K562 (cell line): ENCODE data around the gene COL4A6. TPM values are rescaled to one million over a fixed set of nuclear protein-coding genes. Genes with fewer than 3 reads are reported as not detected.

Source experiments
- ATAC-seq: fragments of 200-7000 bp; cut with Tn5 transposase; 3 replicates; pipeline ENCODE4 v1.9.1; 2020; ENCODE audit warnings: moderate library complexity
- BruUV-seq: library from RNA; stranded (reverse); fragments of 400-500 nt; replicated peaks from 2 replicates; lab custom pipeline; 2021; lab: Mats Ljungman, UMichigan
- CTCF ChIA-PET: fragments of 300-600 bp; formaldehyde crosslinking; extraction: SDS; loops from one replicate; lab custom pipeline; 2021; ENCODE audit warnings: low intra/inter-chr PET ratio; lab: Yijun Ruan, JAX
- POLR2A ChIA-PET: fragments of 300-600, 350-650 bp; sonication (Branson Sonifier 250); formaldehyde crosslinking; extraction: SDS; loops from one replicate; lab custom pipeline; 2021; ENCODE audit warnings: antibody characterized with exemption, inconsistent platforms; lab: Yijun Ruan, JAX
- DNase-seq, 4 experiments: peaks; one replicate each; pipeline versions ENCODE4 v3.0.0 to v3.0.0-alpha.2; 2011 to 2018; ENCODE audit warnings: low spot score in 3 of 4, mixed read lengths in 3 of 4; ENCODE audit errors: extremely low read depth in 1 of 4
- FAIRE-seq: peaks from 2 replicates; lab custom pipeline; 2011; peaks lifted over from hg19 to GRCh38; lab: Jason Lieb, UNC
- H2AFZ ChIP-seq: 2 replicates; pipeline ENCODE4 v1.6.0; 2011; ENCODE audit warnings: low read depth, low read length, control low read depth, inconsistent platforms
- H3K27ac ChIP-seq: fragments of 200-600 bp; 3 replicates; pipeline ENCODE4 v1.8.0; 2011; ENCODE audit warnings: low read depth, mild to moderate bottlenecking, control low read depth, inconsistent platforms, low read length, moderate library complexity, mixed read lengths; ENCODE audit errors: extremely low read depth
- H3K27me3 ChIP-seq, 2 experiments: fragments of 300-600 bp in 1 of 2; 2 replicates in 1 of 2; 3 replicates in 1 of 2; pipeline versions ENCODE4 v1.6.0 to v1.8.0; 2011; ENCODE audit warnings: inconsistent platforms in 2 of 2, low read length in 2 of 2, mild to moderate bottlenecking in 1 of 2, mixed read lengths in 1 of 2, moderate library complexity in 1 of 2; ENCODE audit not compliant: control insufficient read depth in 2 of 2, insufficient read depth in 2 of 2
- H3K36me3 ChIP-seq: fragments of 300-600 bp; 3 replicates; pipeline ENCODE4 v1.8.0; 2011; ENCODE audit warnings: mild to moderate bottlenecking, low read length, inconsistent platforms; ENCODE audit not compliant: control insufficient read depth, insufficient read depth
- H3K4me1 ChIP-seq, 2 experiments: fragments of 200-600 bp in 1 of 2; replicated peaks in 1 of 2; 2 replicates in 1 of 2; 3 replicates in 1 of 2; pipeline versions ENCODE4 v1.5.1 to v1.8.0; 2011; ENCODE audit warnings: inconsistent platforms in 2 of 2, low read length in 2 of 2, mild to moderate bottlenecking in 1 of 2, mixed read lengths in 1 of 2, moderate library complexity in 1 of 2; ENCODE audit not compliant: control insufficient read depth in 2 of 2, insufficient read depth in 2 of 2
- H3K4me2 ChIP-seq: 2 replicates; pipeline ENCODE4 v1.6.1; 2011; ENCODE audit warnings: low read length, control low read depth, inconsistent platforms, mixed read lengths; ENCODE audit not compliant: insufficient read depth
- H3K4me3 ChIP-seq: fragments of 200-600 bp; sonication (generic), shearing (Covaris generic); 2 replicates; pipeline ENCODE4 v1.5.1; 2016; ENCODE audit warnings: control low read depth, inconsistent platforms
- H3K79me2 ChIP-seq: fragments of 200-600 bp; 3 replicates; pipeline ENCODE4 v1.8.0; 2011; ENCODE audit warnings: low read length, inconsistent platforms; ENCODE audit not compliant: control insufficient read depth, insufficient read depth
- H3K9ac ChIP-seq, 2 experiments: 2 replicates each; pipeline versions ENCODE4 v1.6.0 to v1.6.1; 2011; ENCODE audit warnings: low read depth in 2 of 2, low read length in 2 of 2, control low read depth in 1 of 2, inconsistent platforms in 1 of 2, mild to moderate bottlenecking in 1 of 2, mixed read lengths in 1 of 2; ENCODE audit not compliant: insufficient read depth in 1 of 2
- H3K9me1 ChIP-seq: one replicate; pipeline ENCODE4 v1.6.0; 2011; ENCODE audit warnings: inconsistent platforms, mild to moderate bottlenecking, low read length, moderate library complexity; ENCODE audit not compliant: control insufficient read depth, insufficient read depth
- H3K9me3 ChIP-seq: replicated peaks from 2 replicates; pipeline ENCODE4 v1.5.1; 2011; ENCODE audit warnings: low read depth, low read length, inconsistent platforms; ENCODE audit not compliant: control insufficient read depth, insufficient read depth
- H4K20me1 ChIP-seq: replicated peaks from 2 replicates; pipeline ENCODE4 v1.6.1; 2011; ENCODE audit warnings: low read length, inconsistent platforms, mixed read lengths; ENCODE audit not compliant: control insufficient read depth, insufficient read depth
- FOXP1 ChIP-seq: sonication (generic); formaldehyde crosslinking; IDR thresholded peaks from 2 replicates; pipeline ENCODE4 v1.8.0; 2022; ENCODE audit warnings: mild to moderate bottlenecking, missing genetic modification reagents
- GTF3C2 ChIP-seq: IDR thresholded peaks from 3 replicates; pipeline ENCODE4 v1.6.1; 2011; ENCODE audit warnings: borderline replicate concordance, mild to moderate bottlenecking, moderate library complexity; ENCODE audit not compliant: insufficient read length; ENCODE audit errors: extremely low read depth
- PREB ChIP-seq: sonication (generic); formaldehyde crosslinking; IDR thresholded peaks from 2 replicates; pipeline ENCODE4 v1.8.1; 2023; ENCODE audit warnings: mild to moderate bottlenecking, missing genetic modification reagents
- TAF7 ChIP-seq: fragments of 450-650 bp; IDR thresholded peaks from 2 replicates; pipeline ENCODE4 v1.6.1; 2016; ENCODE audit warnings: missing genetic modification characterization, missing compliant biosample characterization
- WGBS: fragments of 100-300 bp; shearing (Covaris generic); methylation state at CpG from one replicate; pipeline ENCODE4 v1.1.6; 2016; ENCODE audit warnings: low coverage, mixed read lengths; ENCODE audit not compliant: insufficient coverage; ENCODE audit errors: missing lambda C conversion rate; 5-methylcytosine and 5-hydroxymethylcytosine counted together
- in situ Hi-C: fragments of 300-500 bp; cut with MboI; formaldehyde crosslinking; loops from 4 replicates; pipeline ENCODE4 v1.15.0; 2018; ENCODE audit warnings: inconsistent platforms, mixed read lengths
- intact Hi-C: fragments of 100-400 bp; cut with micrococcal nuclease; formaldehyde crosslinking; loops from 2 replicates; pipeline ENCODE4 v1.14.2; 2022
- polyA plus RNA-seq, 8 experiments: library from polyadenylated mRNA; depleted of rRNA in 4 of 8; stranded (reverse) in 5 of 8; unstranded in 3 of 8; fragments of >200 nt; fragmentation: Nextera tagmentation in 2 of 8; fragmentation: Illumina TruSeq in 1 of 8; extraction: Ambion mirVana in 2 of 8; extraction: Trizol in 1 of 8; gene quantifications; 2 replicates each; pipeline versions ENCODE4 v1.2.1 to v1.2.3, GENCODE V29; 2011 to 2014; ENCODE audit warnings: inconsistent platforms in 1 of 8, missing spikeins in 1 of 8
- total RNA-seq, 7 experiments: library from RNA; depleted of rRNA in 6 of 7; stranded (reverse); fragments of >200 nt in 6 of 7; fragmentation: Illumina TruSeq in 2 of 7; extraction: Trizol in 2 of 7; gene quantifications; 2 replicates each; pipeline versions ENCODE4 v1.2.1 to v1.2.3, GENCODE V29; 2011 to 2021; ENCODE audit warnings: low replicate concordance in 1 of 7

Gene COL4A6
- total and polyA plus RNA-seq, 9 of the 15 experiments (the other 6 are each of a cell fraction or from before 2014, with no cell fraction given), result 0.02 to 0.05 TPM; not detected in 7

GRCh38 chrX:108453841-108454240 is 15.6 kb upstream of the COL4A6 start:
- Histone ChIP-seq H3K4me3 (no peak overlapping the region), H3K9ac (no peak overlapping the region), H2AFZ (no peak overlapping the region), H3K79me2 (no peaks in the 10 kb centered on the region), H3K4me1 (no peaks in the 10 kb centered on the region), H3K4me2 (no peak overlapping the region), H4K20me1 (no peaks in the 10 kb centered on the region), H3K36me3 (no peaks in the 10 kb centered on the region), H3K9me3 (no peaks in the 10 kb centered on the region), H3K9me1 (no peaks in the 10 kb centered on the region), H3K27me3 (no peaks in the 10 kb centered on the region), H3K27ac (no peak overlapping the region)
- intact Hi-C loops (no loop called here), in situ Hi-C loops (no loop called here)
- no peak for DNase-seq
- BruUV-seq, result no TSS peak
- TF ChIP-seq TAF7 (tag) (no peak), FOXP1 (CRISPR knock-in tag) (no peak), GTF3C2 (no peak), PREB (CRISPR knock-in tag) (no peak)
- WGBS, result 9% methylated on average over 3 of the region's 3 CpGs
- ChIA-PET CTCF (no interaction called here), POLR2A (no interaction called here)
- no peak for FAIRE-seq
- ATAC-seq, result no peak
